NCI-H146 treated with DMSO at 0.1 percent for 48 hours (cell line): ENCODE measurements around the gene EIF4A3.
A peak's percentile ranks its signal among the peaks of the same experiment; 100 is the strongest.

Source experiments
- DNase-seq: peaks from one replicate; lab custom pipeline; 2025; ENCODE audit not compliant: unreplicated experiment; lab: John Stamatoyannopoulos, UW

Gene EIF4A3

DNA sequence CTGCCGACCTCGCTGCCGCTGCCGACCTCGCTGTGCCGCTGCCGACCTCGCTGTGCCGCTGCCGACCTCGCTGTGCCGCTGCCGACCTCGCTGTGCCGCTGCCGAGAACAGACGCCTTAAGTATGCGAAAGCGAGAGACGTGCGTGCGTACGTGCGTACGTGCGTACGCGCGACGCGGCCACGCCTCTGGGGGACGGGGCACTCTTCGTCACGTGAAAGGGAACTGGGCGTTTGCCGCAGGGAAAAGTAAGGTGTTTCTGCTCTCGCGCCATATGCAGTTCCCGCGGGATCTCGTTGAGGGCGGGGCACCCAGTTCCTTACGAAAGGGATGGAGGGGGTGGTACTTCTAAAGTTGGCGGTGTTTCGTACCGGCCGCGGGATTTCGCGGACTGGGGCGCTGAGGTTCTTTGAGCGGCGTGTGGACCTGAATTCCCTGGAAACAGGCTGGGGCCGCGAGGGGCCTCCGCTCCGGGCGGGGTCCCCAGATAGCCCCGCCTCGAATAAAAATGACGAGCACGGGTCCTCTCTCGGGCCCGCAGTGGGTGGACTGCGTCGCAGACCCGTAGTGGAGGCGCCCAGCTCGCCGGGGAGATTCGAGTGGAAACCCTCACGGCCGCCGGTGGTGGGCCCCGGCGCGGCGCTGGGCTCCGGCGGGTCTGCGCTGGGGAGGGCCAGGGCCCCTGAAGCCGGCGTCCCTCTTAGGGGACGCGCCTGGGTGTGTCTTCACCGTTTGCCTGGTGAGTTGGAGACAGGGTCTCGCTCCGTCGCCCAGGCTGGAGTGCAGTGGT, at the start of gene EIF4A3:
EIF4A3 (minus strand) TSS at position 94 of the 788 bp plus-strand sequence. CDS start 167 bp downstream, outside the sequence.
- peak; percentile 94 for DNase-seq

- DNase-seq = no peak
Observed at GRCh38 chr17:80196652-80197051, 49.7 kb upstream of the EIF4A3 start.

DNA sequence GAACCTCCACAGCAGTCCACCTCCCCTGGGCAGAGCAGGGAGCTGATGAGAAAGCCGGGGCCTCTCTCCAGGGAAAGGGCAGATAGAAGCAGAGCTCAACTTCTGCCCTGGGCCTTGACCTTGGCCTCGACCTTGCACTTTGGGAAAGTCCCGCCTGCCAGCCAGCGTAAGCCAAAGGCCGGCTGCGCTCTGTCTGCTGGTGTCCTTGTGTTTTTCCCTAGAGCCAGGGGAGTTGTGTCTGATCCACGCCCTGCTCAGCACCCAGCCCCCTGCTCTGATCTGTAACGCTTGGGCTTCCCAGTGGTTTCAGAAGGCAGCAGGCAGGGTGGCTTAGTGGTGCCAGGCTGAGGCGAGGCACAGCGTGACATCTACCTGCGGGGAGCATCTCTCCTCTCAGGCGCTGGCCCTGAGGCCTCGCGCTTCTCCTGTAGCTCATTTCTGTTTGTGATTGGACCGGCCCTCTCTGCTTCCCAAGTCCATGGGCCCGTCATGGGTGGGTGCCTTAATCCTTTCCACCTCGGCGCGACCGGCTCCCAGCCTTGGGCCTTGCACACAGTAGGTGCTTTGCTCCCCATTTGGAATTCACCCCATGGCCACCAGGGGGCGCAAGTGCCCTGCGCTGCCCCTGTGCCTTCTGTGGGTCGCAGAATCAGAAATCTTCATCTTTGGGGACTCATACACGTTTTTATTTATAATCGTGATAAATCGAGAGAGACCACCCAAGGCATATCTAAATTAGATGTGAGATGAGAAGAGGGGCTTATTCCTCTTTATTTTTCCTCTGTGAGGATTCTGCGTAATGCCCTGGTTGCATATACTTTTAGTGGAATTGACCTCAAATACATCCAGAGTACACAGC, 49.0 kb upstream of the EIF4A3 start:
- no peak for DNase-seq

DNA sequence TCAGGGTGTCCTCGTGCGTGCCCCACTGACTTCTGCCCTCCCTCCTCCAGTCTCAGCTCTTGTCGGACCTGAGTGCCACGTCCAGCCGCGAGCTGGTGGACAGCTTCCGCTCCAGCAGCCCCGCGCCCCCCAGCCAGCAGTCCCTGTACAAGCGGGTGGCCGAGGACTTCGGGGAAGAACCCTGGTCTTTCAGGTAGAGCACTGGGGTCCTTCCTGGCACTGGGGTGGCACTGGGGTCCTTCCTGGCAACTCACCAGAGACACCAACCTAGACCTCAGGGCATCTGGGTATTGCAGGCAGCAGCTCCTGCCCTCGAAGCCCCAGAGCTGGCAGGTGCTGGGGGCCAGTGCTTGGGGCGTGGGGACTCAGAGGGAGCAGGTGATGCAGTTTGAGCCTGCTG, 48.2 kb upstream of the EIF4A3 start:
- no peak for DNase-seq

GRCh38 chr17:80191865-80192661, 45.1 kb upstream of the EIF4A3 start:
- no peak for DNase-seq

- no peak for DNase-seq
Observed at GRCh38 chr17:80191192-80191591, 44.3 kb upstream of the EIF4A3 start.

- no peak for DNase-seq
Observed at GRCh38 chr17:80190716-80191115, 43.8 kb upstream of the EIF4A3 start.

DNA sequence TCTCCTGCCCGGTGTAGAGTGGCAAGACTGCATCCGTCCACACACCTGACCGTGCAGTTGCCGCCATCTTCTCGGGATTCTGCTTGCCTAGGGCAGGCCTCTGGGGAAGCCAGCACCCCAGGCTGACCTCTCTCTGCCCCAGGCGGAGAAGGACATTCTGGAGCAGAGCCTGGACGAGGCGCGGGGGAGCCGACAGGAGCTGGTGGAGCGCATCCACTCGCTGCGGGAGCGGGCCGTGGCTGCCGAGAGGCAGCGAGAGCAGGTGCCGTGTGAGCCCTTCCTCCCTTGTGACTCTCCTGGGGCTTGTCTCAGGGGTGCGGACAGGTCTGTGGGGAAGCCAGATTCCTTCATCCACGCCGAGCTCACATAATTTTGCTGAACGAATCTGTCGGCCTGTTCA, 42.7 kb upstream of the EIF4A3 start:
- no peak for DNase-seq

DNA sequence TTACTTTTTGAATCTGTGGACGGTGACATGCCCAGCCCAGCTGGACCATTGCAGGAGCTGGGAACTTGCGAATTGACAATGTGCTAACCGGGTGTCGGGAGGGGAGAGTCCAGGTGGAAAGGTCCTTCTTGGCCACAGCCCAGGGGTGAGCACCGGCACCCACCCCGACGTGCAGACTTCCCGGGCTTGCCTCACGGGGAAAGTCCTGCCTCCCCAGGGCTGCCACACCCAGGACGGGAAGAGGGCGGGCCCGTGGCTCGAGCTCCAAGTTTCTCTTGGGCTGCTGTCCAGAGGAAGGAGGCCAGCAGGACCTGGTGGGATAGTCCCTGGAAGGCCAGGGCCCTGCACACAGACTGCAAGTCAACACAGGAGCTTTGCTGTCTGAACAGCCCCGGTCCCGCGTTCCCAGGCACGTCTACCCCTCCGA, 40.6 kb upstream of the EIF4A3 start:
- DNase-seq = no peak

DNA sequence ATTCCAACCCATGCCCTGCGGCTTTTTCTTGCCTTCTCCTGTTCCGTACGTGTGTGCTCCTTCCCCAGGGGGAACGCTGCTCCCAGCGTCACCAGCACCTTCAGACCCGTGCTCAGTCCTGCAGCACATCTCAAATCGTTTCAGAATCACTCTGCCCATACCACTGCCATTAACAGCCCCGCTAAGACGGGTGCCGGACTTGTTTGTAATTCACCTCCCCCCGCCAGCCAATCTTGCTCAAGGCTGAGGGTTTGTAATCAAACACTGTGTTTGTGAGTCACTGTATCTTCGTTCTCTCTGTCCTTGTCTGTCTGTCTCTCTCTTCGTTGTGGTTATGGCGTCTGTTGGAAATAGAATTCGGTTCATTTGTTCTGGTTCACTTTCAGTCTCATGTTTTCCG, 40.2 kb upstream of the EIF4A3 start:
- no peak for DNase-seq

DNA sequence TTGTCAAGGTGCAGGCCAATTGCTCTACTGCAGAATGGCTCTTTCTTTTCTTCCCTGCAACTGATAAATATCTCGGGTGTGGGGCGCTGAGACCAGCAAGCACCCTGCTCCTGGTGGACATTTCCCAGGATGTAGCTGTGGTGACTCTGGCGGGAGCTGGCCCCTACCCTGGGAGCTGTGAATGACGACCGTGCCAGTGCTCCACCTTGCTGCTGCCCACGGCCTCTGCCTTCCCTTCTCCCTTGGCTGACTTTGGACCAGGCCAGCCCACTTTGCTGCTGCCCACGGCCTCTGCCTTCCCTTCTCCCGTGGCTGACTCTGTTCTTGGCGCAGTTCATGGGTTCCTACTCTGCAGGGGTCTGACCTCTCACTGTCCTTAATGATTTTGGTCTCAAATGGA, 39.0 kb upstream of the EIF4A3 start:
- DNase-seq = no peak

GRCh38 chr17:80184423-80184714, 37.4 kb upstream of the EIF4A3 start:
- DNase-seq = no peak

- no peak for DNase-seq
Observed at GRCh38 chr17:80183581-80184422, 36.9 kb upstream of the EIF4A3 start.

GRCh38 chr17:80182845-80183223, 35.9 kb upstream of the EIF4A3 start:
- DNase-seq = no peak

- DNase-seq = no peak
Observed at GRCh38 chr17:80182118-80182844, 35.4 kb upstream of the EIF4A3 start.

DNA sequence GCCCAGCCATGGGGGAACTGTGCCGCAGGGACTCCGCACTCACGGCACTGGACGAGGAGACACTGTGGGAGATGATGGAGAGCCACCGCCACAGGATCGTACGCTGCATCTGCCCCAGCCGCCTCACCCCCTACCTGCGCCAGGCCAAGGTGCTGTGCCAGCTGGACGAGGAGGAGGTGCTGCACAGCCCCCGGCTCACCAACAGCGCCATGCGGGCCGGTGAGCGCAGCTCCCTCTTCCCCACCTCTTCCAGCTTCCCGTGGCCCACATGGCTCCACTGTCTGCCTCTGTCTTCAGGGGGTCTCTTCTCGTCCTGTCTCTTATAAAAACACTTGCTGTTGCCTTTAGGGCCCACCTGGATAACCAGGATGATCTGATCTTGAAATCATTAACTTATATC, 34.5 kb upstream of the EIF4A3 start:
- DNase-seq = no peak

- DNase-seq = no peak
Observed at GRCh38 chr17:80180192-80180591, 33.3 kb upstream of the EIF4A3 start.

- DNase-seq = no peak
Observed at GRCh38 chr17:80177986-80178595, 31.2 kb upstream of the EIF4A3 start.

DNA sequence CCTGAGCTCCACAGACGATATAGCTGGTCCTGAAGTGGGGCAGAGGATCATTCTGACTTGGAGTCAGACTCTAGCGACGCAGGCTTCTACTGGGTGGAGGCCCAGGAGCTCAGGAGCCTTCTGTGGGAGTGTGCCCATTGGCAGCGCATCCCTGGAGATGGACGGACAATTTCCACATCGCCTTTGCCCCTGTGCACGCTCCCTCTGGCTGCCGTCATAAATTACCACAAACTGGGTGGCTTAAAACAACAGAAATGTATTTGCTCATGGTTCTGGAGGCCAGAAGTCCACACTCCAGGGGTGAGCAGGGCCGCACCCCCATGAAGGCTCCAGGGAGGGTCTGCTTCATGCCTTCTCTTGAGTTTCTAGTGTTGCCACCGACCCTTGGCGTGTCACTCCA, 29.8 kb upstream of the EIF4A3 start:
- DNase-seq = no peak

- DNase-seq = no peak
Observed at GRCh38 chr17:80173916-80174315, 27.0 kb upstream of the EIF4A3 start.
